Activated CD4-positive, alpha-beta memory T cell treated with anti-CD3 and anti-CD28 coated beads, Interleukin-2, amount 10 ng/mL, durations not matched to agents 7 days and 5 days (primary cell): Measurements from ENCODE around the gene ODF2. TPM values are rescaled to one million over a fixed set of nuclear protein-coding genes. Genes with fewer than 3 reads are reported as not detected.
"Not testable (repeated sequence)": the region's sequence is repeated elsewhere in the genome, so short reads cannot be mapped to it uniquely, and the experiment has no call there.

Experiments
- CTCF ChIA-PET: fragments of 350-600 bp; sonication (Branson Sonifier 250); formaldehyde crosslinking; loops from one replicate; lab custom pipeline; 2021; ENCODE audit warnings: antibody characterized with exemption, inconsistent platforms; lab: Charles Lee
- POLR2A ChIA-PET: fragments of 350-600 bp; sonication (Branson Sonifier 250); formaldehyde crosslinking; loops from one replicate; lab custom pipeline; 2021; ENCODE audit warnings: antibody characterized with exemption; lab: Charles Lee
- DNase-seq: peaks from one replicate; pipeline ENCODE4 v3.0.0-alpha.2; 2020
- H3K27ac Mint-ChIP-seq: one replicate; pipeline ENCODE4 v1.8.0; 2021; ENCODE audit warnings: mild to moderate bottlenecking, mixed read lengths
- H3K27me3 Mint-ChIP-seq: one replicate; pipeline ENCODE4 v1.8.0; 2021; ENCODE audit warnings: mixed read lengths
- H3K36me3 Mint-ChIP-seq: one replicate; pipeline ENCODE4 v1.8.0; 2021; ENCODE audit warnings: low read depth, mixed read lengths
- H3K4me1 Mint-ChIP-seq: one replicate; pipeline ENCODE4 v1.8.0; 2021; ENCODE audit warnings: mixed read lengths
- H3K4me3 Mint-ChIP-seq: one replicate; pipeline ENCODE4 v1.8.0; 2021; ENCODE audit warnings: mild to moderate bottlenecking, mixed read lengths
- H3K9me3 Mint-ChIP-seq: one replicate; pipeline ENCODE4 v1.8.0; 2021; ENCODE audit warnings: mixed read lengths
- total RNA-seq, 2 experiments: library from RNA; stranded (reverse); gene quantifications; one replicate each; pipeline ENCODE4 v1.2.3, GENCODE V29; 2021

ODF2 gene
- total RNA-seq, 2 experiments from 2014 or later: 54.5 to 58.5 TPM

DNA sequence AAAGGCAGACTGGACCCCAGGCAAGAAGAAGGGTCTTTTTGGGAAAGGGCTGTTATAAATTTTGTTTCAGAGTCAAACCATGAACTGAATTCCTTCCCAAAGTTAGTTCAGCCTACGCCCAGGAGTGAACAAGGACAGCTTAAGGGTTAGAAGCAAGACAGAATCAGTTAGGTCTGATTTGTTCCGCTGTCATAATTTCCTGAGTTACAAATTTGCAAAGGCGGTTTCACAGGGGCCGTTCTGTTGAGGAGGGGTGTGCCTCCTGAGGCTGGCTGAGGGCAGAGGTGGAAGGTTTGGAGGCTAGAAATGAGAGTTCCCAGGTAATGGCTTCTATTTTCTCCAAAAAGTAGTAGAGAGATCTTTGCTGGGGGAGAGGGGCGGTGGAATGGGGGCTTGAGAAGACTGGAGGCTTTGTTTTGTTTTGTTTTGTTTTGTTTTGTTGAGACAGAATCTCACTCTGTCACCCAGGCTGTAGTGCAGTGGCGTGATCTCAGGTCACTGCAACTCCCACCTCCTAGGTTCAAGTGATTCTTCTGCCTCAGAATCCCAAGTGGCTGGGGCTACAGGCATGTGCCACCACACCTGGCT lies 39.3 kb upstream of the ODF2 start:
- POLR2A ChIA-PET: no interaction called here
- Mint-ChIP-seq H3K4me3 (no peak overlapping the region), H3K36me3 (no peaks in the 10 kb centered on the region), H3K4me1 (peaks cover 14% of the 10 kb centered on the region), H3K27ac (no peak overlapping the region), H3K9me3 (no peaks in the 10 kb centered on the region), H3K27me3 (peaks cover 44% of the 10 kb centered on the region)
- no peak for DNase-seq
- CTCF ChIA-PET: no interaction called here

DNA sequence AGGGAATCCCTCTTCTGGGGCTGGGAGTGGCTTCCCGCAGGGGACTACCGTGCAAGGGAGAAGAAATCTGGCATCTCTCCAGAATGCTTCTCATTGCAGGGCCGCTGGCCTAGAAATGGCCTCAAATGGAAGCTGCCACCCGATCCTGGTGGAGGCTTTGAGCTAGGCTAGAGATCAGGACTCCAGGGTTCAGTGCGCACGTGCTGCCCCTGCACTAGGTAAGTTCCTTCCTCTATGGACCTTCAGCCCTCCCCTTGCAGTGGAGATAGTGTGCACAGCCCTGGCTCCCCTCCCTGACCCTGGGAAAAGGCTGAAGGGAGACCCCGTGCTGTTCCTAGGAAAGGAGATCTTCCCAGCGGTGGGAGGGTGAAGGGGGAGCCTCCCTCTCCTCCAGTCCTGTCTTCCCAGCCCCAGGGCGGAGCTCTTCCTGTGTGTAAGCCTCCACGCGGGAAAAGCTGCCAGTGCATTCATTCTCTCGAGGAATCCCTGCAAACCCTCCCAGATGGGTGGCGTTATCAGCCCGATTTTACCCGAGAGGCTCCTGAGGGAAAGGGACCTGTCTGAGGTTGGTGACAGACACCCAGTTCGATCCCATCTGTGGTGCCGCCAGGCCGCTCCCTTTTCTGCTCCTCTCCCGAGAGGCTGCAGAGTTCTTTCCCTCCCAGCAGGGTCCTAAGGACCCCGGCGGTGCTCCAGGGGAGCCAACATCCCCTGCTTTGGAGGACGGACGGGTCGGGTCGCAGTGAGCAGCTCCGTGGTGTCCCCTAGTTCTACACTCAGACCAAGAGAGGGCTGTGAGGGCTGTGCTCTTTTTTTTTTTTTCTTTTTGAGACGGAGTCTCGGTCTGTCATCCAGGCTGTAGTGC lies 36.5 kb upstream of the ODF2 start:
- Mint-ChIP-seq H3K27me3 (peaks cover 46% of the 10 kb centered on the region), H3K9me3 (no peaks in the 10 kb centered on the region), H3K27ac (no peak overlapping the region), H3K4me3 (peak overlapping the region; percentile 59), H3K4me1 (peaks cover 23% of the 10 kb centered on the region), H3K36me3 (no peaks in the 10 kb centered on the region)
- DNase-seq: no peak
- ChIA-PET CTCF (interaction anchor here (0.7 to 3.0 kb wide), 25 partner anchors 9 to 917 kb away, joined by 3 to 14 read pairs (median 3); partner anchors contain the start of genes GOLGA2, ODF2, SWI5 and URM1), POLR2A (interaction anchor here (0.5 to 1.9 kb wide), 5 partner anchors 20 to 352 kb away, joined by 3 to 7 read pairs (median 3); partner anchors contain the start of genes NAIF1, SLC25A25 and URM1)

DNA sequence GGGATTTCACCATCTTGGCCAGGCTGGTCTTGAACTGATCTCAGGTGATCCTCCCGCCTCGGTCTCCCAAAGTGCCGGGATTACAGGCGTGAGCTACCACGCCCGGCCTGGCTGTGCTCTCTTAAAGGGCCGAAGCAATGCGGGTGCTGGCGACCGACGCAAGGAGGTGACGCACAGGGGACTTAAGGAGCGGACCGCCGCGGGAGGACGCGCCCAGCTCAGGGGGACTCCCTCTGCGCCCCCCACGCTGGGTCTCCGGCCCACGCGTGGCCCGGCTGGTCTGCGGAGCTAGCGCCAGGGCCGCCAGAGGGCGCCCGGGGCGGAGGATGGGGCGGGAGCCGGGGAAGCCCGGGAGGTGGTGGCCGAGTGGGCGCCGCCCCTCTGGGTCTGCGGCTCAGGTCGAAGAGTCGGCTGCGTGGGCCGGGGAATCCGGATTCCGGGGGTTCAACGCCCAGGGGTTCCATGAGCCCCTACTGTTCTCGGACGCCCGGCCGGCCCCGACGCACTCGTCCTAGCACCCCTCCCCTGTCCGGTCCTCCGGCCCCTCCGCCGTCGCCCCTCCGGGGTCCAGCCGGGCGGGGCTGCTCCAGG lies 35.7 kb upstream of the ODF2 start:
- ChIA-PET CTCF (interaction anchor here (0.6 to 3.0 kb wide), 27 partner anchors 9 to 916 kb away, joined by 3 to 14 read pairs (median 3); partner anchors contain the start of genes GOLGA2, ODF2, SWI5 and URM1), POLR2A (interaction anchor here (1.0 to 1.9 kb wide), 5 partner anchors 9 to 353 kb away, joined by 3 to 7 read pairs (median 4); partner anchors contain the start of genes NAIF1, SLC25A25 and URM1)
- peak; percentile 71 for DNase-seq
- Mint-ChIP-seq H3K27ac (no peak overlapping the region), H3K4me3 (peak overlapping the region; percentile 59), H3K36me3 (no peaks in the 10 kb centered on the region), H3K4me1 (peaks cover 23% of the 10 kb centered on the region), H3K9me3 (no peaks in the 10 kb centered on the region), H3K27me3 (peaks cover 40% of the 10 kb centered on the region)

DNA sequence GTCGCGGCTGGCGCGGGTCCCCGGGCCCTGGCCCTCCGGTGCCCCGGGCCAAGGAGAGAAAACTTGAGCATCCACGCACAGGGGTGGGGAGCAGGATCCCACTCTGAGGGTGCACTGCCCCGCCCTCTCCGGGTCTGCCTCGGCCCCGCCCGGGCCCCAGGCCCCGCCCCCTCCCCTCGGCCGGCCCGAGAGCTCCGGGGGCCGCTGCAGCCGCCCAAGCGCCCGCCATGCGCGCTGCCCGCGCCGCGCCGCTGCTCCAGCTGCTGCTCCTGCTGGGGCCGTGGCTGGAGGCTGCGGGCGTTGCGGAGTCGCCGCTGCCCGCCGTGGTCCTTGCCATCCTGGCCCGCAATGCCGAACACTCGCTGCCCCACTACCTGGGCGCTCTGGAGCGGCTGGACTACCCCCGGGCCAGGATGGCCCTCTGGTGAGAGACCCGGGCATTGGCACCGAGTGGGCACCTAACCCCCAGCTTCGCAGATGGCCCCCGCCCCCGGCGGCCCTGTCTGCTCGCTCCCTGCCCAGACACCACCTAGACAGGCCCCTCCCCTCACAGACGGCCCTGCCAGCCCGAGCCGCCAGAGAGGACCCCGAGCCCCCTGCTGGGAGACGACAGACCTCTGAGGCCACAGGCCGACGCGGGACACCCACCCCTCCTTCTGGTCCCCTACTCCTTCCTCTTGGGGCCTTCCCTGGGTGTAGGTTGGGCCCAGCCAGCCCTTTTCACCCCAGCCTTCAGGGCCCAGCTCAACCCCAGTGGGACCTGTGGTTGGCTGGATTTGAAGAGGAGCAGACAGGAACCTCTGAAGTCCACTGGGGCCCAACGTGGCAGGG lies 34.9 kb upstream of the ODF2 start, which contains the start of gene CERCAM:
CERCAM (plus strand) TSS at position 207 of the 831 bp plus-strand sequence; CDS start at position 228, 21 bp downstream.
- Mint-ChIP-seq H3K27me3 (peaks cover 35% of the 10 kb centered on the region), H3K27ac (no peak within 1 kb of the TSS), H3K36me3 (no peaks in the 10 kb centered on the region), H3K9me3 (no peaks in the 10 kb centered on the region), H3K4me1 (peaks cover 23% of the 10 kb centered on the region), H3K4me3 (peak within 1 kb of the TSS; percentile 59)
- ChIA-PET CTCF (interaction anchor here (0.6 to 3.0 kb wide), 19 partner anchors 9 to 390 kb away, joined by 3 to 14 read pairs (median 3); partner anchors contain the start of genes GOLGA2, SWI5 and URM1), POLR2A (interaction anchor here (1.0 to 1.9 kb wide), 5 partner anchors 10 to 353 kb away, joined by 3 to 7 read pairs (median 4); partner anchors contain the start of genes NAIF1, SLC25A25 and URM1)
- peak; percentile 50 for DNase-seq

DNA sequence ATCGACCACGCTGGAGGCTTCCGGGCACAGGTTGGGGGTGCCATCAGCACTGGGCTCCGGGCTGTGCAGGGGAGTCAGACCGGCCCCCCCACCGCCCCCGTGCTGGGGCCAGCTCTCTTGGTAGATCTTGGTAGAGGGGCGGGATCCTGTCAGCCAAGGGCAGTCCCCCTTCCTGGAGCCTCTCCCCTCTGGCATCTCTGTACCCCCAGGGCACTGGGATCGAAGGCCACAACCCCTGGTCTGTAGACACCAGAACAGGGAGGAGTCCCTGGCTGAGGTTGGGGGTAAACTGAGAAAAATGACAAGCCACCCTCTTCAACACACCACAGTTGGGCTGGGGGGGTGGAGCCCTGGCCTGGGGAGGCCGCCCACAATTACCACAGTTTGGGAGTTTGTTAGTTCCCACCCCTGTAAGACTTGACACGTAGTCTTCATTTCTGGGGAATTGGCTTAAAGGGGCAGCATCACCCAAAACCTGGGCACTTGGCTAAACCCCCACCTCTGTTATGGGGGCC lies 34.3 kb upstream of the ODF2 start:
- H3K27ac Mint-ChIP-seq: no peak overlapping the region
- H3K27me3 Mint-ChIP-seq: peaks cover 28% of the 10 kb centered on the region
- no peak for DNase-seq
- no peaks in the 10 kb centered on the region for H3K36me3 Mint-ChIP-seq
- peaks cover 23% of the 10 kb centered on the region for H3K4me1 Mint-ChIP-seq
- ChIA-PET CTCF (interaction anchor here (0.6 to 2.2 kb wide), 3 partner anchors 17 to 22 kb away, joined by 3 to 11 read pairs (median 8); no protein-coding TSS in a partner anchor), POLR2A (interaction anchor here (1.9 kb wide), 1 partner anchor 10 kb away, joined by 6 read pairs; no protein-coding TSS in a partner anchor)
- no peak overlapping the region for H3K4me3 Mint-ChIP-seq
- no peaks in the 10 kb centered on the region for H3K9me3 Mint-ChIP-seq

DNA sequence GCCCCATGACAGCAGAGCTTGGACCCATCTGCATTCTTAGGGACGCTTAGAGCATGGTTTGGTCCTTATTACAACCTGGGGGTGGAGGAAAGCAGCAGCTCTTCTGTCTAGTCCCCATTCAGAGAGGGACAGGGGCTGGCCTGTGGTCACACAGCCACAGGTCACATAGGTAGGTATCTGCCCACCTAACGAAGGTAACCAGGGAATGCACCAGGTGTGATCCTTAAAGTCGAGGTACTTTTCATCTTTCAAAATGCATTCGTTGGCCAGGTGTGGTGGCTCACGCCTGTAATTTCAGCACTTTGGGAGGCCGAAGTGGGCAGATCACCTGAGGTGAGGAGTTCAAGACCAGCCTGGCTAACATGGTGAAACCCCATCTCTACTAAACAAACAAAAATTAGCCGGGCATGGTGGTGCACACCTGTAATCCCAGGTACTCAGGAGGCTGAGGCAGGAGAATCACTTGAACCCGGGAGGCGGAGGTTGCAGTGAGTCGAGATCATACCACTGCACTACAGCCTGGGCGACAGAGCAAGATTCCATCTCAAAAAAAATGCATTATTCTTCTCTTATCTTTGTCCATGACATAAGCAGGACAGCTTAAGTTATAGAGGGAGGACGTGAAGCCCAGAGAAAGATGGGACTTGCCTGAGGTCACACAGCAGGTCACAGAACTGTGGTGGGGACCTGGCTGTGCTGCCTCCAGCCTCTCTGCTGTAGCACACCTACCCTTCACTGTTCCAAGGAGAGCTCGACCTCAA lies 33.6 kb upstream of the ODF2 start:
- H3K9me3 Mint-ChIP-seq, H3K27ac Mint-ChIP-seq, H3K36me3 Mint-ChIP-seq, DNase-seq, H3K4me3 Mint-ChIP-seq: not testable (repeated sequence)
- POLR2A ChIA-PET: interaction anchor here (1.9 kb wide), 1 partner anchor 11 kb away, joined by 6 read pairs; no protein-coding TSS in a partner anchor
- Mint-ChIP-seq H3K4me1 (peaks cover 23% of the 10 kb centered on the region), H3K27me3 (peaks cover 26% of the 10 kb centered on the region)
- CTCF ChIA-PET: interaction anchor here (1.1 to 1.2 kb wide), 2 partner anchors 19 to 60 kb away, joined by 3 to 4 read pairs; no protein-coding TSS in a partner anchor

DNA sequence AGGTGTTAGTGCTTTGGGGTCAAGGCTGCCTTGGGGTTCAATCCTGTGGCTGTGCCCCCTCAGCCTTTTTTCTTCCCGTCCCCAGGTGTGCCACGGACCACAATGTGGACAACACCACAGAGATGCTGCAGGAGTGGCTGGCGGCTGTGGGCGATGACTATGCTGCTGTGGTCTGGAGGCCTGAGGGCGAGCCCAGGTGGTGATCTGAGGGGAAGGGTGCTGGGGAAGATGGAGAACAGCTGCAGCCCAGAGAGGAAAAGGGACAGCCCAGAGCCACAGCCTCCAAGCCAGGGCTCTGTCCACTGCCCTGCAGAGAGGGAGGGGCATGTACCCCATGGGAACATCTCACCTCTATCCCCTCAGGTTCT lies 33.0 kb upstream of the ODF2 start:
- H3K9me3 Mint-ChIP-seq: no peaks in the 10 kb centered on the region
- CTCF ChIA-PET: interaction anchor here (1.1 kb wide), 1 partner anchor 61 kb away, joined by 4 read pairs; no protein-coding TSS in a partner anchor
- no peak overlapping the region for H3K27ac Mint-ChIP-seq
- no peak for DNase-seq
- H3K4me1 Mint-ChIP-seq: peaks cover 23% of the 10 kb centered on the region
- no peak overlapping the region for H3K4me3 Mint-ChIP-seq
- H3K36me3 Mint-ChIP-seq: no peaks in the 10 kb centered on the region
- POLR2A ChIA-PET: no interaction called here
- peaks cover 20% of the 10 kb centered on the region for H3K27me3 Mint-ChIP-seq

DNA sequence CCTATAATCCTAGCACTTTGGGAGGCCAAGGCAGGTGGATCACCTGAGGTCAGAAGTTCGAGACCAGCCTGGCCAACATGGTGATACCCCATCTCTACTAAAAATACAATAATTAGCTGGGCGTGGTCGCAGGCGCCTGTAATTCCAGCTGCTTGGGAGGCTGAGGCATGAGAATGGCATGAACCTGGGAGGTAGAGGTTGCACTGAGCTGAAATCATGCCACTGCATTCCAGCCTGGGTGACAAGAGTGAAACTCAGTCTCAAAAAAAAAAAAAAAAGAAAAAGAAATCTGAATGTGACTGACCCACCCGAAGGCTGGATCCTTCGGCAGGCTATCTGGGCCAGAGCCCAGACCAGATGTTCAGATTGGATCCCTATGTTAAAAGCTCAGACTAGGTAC lies 32.5 kb upstream of the ODF2 start:
- Mint-ChIP-seq H3K4me1 (peaks cover 23% of the 10 kb centered on the region), H3K27me3 (peaks cover 20% of the 10 kb centered on the region)
- H3K27ac Mint-ChIP-seq, H3K36me3 Mint-ChIP-seq, POLR2A ChIA-PET, H3K4me3 Mint-ChIP-seq, DNase-seq, H3K9me3 Mint-ChIP-seq: not testable (repeated sequence)
- CTCF ChIA-PET: interaction anchor here (1.1 kb wide), 1 partner anchor 61 kb away, joined by 4 read pairs; no protein-coding TSS in a partner anchor

DNA sequence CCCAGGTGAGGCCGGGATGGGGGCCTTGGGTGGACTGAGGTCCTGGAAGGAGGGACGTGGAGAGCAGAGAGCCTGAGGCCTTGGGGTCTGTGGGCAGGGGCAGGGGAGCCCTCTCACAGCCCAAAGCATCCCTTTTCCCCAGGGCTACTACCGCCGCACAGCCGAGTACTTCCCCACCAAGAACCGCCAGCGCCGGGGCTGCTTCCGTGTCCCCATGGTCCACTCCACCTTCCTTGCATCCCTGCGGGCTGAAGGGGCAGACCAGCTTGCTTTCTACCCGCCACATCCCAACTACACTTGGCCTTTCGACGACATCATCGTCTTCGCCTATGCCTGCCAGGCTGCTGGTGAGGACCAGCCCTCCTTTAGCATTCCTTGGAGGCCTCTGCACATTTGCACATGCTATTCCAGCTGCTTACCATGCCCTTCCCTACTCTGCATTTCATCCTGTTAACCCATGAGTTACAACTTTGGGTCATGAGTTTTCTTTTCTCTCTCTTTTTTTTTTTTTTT lies 31.5 kb upstream of the ODF2 start:
- Mint-ChIP-seq H3K27ac (no peak overlapping the region), H3K9me3 (no peaks in the 10 kb centered on the region), H3K4me3 (no peak overlapping the region), H3K4me1 (peaks cover 19% of the 10 kb centered on the region), H3K27me3 (peaks cover 13% of the 10 kb centered on the region), H3K36me3 (no peaks in the 10 kb centered on the region)
- CTCF ChIA-PET: interaction anchor here (0.7 kb wide), 1 partner anchor 394 kb away, joined by 4 read pairs; the partner anchor contains the start of gene ENDOG
- POLR2A ChIA-PET: no interaction called here
- no peak for DNase-seq

DNA sequence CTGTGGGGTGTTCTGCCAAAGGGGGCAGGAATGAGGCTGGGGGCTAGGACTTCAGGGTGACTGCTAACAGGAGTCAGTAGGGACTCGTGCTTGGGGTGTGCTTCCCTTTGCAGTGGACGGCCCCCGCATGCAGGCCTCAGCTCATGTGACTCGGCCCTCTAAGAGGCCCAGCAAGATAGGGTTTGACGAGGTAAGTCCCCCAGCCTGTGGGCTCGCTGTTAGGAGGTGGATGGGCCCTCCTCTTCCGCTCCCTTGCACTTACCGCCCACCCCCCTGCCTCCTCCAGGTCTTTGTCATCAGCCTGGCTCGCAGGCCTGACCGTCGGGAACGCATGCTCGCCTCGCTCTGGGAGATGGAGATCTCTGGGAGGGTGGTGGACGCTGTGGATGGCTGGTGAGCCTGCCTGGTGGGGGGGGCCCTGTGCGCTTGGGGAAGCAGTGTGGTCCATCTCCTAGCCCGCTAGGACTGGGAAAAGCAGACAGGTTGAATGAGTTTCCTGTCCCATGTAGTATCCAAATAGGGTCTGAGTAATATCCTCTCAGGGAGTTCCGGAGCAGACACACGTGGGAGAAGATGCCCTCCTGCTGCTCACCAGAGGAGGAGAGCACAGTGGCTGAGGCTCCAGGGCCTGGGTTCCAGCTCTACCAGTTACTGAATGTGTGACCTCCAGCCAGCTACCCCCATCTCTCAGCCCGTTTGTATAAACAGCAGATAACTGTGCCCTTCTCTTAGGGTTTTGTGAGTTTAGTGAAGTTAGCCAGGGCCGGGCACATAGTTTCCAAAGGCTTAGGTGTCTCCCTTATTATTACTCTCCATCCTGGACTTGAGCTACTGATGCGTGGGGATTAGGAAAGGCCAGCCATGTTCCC lies 26.9 kb upstream of the ODF2 start:
- H3K9me3 Mint-ChIP-seq: no peaks in the 10 kb centered on the region
- no peaks in the 10 kb centered on the region for H3K36me3 Mint-ChIP-seq
- ChIA-PET CTCF (interaction anchor here (1.0 kb wide), 1 partner anchor 9 kb away, joined by 4 read pairs; the partner anchor contains the start of gene CERCAM), POLR2A (interaction anchor here (0.7 kb wide), 1 partner anchor 380 kb away, joined by 4 read pairs; no protein-coding TSS in a partner anchor)
- H3K27ac Mint-ChIP-seq: no peak overlapping the region
- no peaks in the 10 kb centered on the region for H3K27me3 Mint-ChIP-seq
- H3K4me3 Mint-ChIP-seq: no peak overlapping the region
- DNase-seq: no peak
- H3K4me1 Mint-ChIP-seq: no peaks in the 10 kb centered on the region
